ENCODE measurements around the gene KLHL29. TPM values are rescaled to one million over a fixed set of nuclear protein-coding genes. Genes with fewer than 3 reads are reported as not detected.
A peak's percentile ranks its signal among the peaks of the same experiment; 100 is the strongest.

The KLHL29 gene
- total RNA-seq, 1 experiment from 2014 or later = 2.4 TPM

DNA sequence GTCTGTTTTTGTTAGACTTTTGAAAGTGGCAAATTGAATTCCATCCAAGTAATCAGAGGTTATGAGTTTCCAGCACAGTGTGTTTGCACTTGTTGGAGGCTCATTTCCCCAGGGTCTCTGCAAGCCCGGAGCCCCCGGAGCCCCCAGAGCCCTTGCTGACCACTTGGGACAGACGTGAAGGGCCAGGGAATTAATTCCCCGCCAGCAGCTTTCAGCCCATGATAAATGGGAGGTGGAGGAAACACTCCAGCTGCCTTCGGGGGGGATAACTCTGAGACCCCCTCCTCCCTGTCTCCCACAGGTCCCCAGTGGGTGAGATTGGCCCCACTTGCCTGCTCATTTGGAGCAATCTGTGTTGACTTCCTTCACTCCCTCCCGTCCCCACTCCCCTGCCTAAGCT lies 79.2 kb downstream of the KLHL29 start:
- Histone ChIP-seq H2BK120ac (ENCODE audit: low read depth, low read length, poor library complexity, severe bottlenecking) (no peak overlapping the region), H3K9ac (ENCODE audit: extremely low read depth, insufficient read length, low read length) (no peak overlapping the region), H4K8ac (replicated peaks; ENCODE audit: insufficient read length, low read depth, low read length) (no peak overlapping the region), H3K79me1 (ENCODE audit: insufficient read depth, low read depth, low read length, poor library complexity, severe bottlenecking) (no peaks in the 10 kb centered on the region), H3K9me3 (ENCODE audit: control insufficient read depth, low read depth, low read length) (no peaks in the 10 kb centered on the region), H3K18ac (ENCODE audit: insufficient read length, low read depth, low read length) (no peak overlapping the region), H3K23me2 (ENCODE audit: insufficient read length, low read depth, low read length, poor library complexity, severe bottlenecking) (no peaks in the 10 kb centered on the region), H2AK5ac (ENCODE audit: insufficient read length, low read length) (no peak overlapping the region), H3K4me2 (ENCODE audit: insufficient read depth, insufficient read length, low read length) (no peak overlapping the region), H3K27ac (ENCODE audit: insufficient read length, low read depth, low read length) (no peak overlapping the region), H4K20me1 (ENCODE audit: control insufficient read depth, insufficient read depth, insufficient read length) (no peaks in the 10 kb centered on the region), H2BK15ac (ENCODE audit: low read depth, low read length) (no peak overlapping the region), H3K4me1 (ENCODE audit: insufficient read depth, low read length) (no peaks in the 10 kb centered on the region), H4K5ac (ENCODE audit: insufficient read length, low read depth, low read length) (no peak overlapping the region), H4K91ac (ENCODE audit: insufficient read length, low read depth, low read length) (no peak overlapping the region), H3K79me2 (ENCODE audit: insufficient read depth, low read length) (no peaks in the 10 kb centered on the region), H2BK12ac (ENCODE audit: insufficient read length, low read depth, low read length) (no peak overlapping the region), H3T11ph (ENCODE audit: low read length) (no peak overlapping the region), H3K56ac (ENCODE audit: insufficient read length, low read depth, low read length) (no peak overlapping the region), H2AFZ (ENCODE audit: low read length) (no peak overlapping the region), H3K23ac (ENCODE audit: insufficient read length, low read depth, low read length) (no peak overlapping the region), H3K4ac (ENCODE audit: low read depth, low read length) (no peak overlapping the region), H2BK5ac (ENCODE audit: insufficient read length, low read length) (no peak overlapping the region), H3K14ac (ENCODE audit: insufficient read depth, low read length) (no peak overlapping the region), H2BK20ac (ENCODE audit: low read depth, low read length, poor library complexity, severe bottlenecking) (no peak overlapping the region), H3K27me3 (ENCODE audit: insufficient read depth, low read length) (no peaks in the 10 kb centered on the region)
- no peak overlapping the region for H3K4me3 Mint-ChIP-seq
- H3K27ac Mint-ChIP-seq = peak overlapping the region in 1 of 3 experiments; percentile 41; a peak in 1 of 7 replicates
- DNase-seq = no peak
- no CpG with 5 or more reads among the region's 6 CpGs for WGBS (ENCODE audit: extremely low coverage, insufficient read length, low lambda C conversion rate)
- H3K27me3 Mint-ChIP-seq (ENCODE audit: low read depth) = peaks cover 9% of the 10 kb centered on the region
- TF ChIP-seq, protein P1, sequence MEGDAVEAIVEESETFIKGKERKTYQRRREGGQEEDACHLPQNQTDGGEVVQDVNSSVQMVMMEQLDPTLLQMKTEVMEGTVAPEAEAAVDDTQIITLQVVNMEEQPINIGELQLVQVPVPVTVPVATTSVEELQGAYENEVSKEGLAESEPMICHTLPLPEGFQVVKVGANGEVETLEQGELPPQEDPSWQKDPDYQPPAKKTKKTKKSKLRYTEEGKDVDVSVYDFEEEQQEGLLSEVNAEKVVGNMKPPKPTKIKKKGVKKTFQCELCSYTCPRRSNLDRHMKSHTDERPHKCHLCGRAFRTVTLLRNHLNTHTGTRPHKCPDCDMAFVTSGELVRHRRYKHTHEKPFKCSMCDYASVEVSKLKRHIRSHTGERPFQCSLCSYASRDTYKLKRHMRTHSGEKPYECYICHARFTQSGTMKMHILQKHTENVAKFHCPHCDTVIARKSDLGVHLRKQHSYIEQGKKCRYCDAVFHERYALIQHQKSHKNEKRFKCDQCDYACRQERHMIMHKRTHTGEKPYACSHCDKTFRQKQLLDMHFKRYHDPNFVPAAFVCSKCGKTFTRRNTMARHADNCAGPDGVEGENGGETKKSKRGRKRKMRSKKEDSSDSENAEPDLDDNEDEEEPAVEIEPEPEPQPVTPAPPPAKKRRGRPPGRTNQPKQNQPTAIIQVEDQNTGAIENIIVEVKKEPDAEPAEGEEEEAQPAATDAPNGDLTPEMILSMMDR (conservative IDR thresholded peaks at IDR 0.05) = no peak
- H3K36me3 Mint-ChIP-seq (ENCODE audit: insufficient read depth in 1 of 3, low read depth in 3 of 3) = no peaks in the 10 kb centered on the region
- peaks cover 2 to 8% of the 10 kb centered on the region in 2 experiments for H3K4me1 Mint-ChIP-seq
- H3K9me3 Mint-ChIP-seq = no peaks in the 10 kb centered on the region
